ENCODE measurements around the gene YOD1. TPM values are rescaled to one million over a fixed set of nuclear protein-coding genes. Genes with fewer than 3 reads are reported as not detected.

Gene YOD1
- total and polyA plus RNA-seq, 2 donors (not counting 3 experiments of a cell fraction or from before 2014, with no cell fraction given) = 1.2 to 5.9 TPM

GRCh38 chr1:207084701-207085180, 33.7 kb upstream of the YOD1 start:
- TF ChIP-seq MAX (IDR thresholded peaks at IDR 0.05; ENCODE audit: insufficient read depth, insufficient read length) = no peak
- TF ChIP-seq GATA2 (IDR thresholded peaks at IDR 0.05; ENCODE audit: insufficient read depth, insufficient read length, low read depth, low read length) = no peak
- TF ChIP-seq MYC (IDR thresholded peaks at IDR 0.05; ENCODE audit: low read depth, low read length) = no peak
- TF ChIP-seq POLR2AphosphoS5 (IDR thresholded peaks at IDR 0.05; ENCODE audit: insufficient read depth, low read depth, low read length) = no peak
- TF ChIP-seq, protein P1, sequence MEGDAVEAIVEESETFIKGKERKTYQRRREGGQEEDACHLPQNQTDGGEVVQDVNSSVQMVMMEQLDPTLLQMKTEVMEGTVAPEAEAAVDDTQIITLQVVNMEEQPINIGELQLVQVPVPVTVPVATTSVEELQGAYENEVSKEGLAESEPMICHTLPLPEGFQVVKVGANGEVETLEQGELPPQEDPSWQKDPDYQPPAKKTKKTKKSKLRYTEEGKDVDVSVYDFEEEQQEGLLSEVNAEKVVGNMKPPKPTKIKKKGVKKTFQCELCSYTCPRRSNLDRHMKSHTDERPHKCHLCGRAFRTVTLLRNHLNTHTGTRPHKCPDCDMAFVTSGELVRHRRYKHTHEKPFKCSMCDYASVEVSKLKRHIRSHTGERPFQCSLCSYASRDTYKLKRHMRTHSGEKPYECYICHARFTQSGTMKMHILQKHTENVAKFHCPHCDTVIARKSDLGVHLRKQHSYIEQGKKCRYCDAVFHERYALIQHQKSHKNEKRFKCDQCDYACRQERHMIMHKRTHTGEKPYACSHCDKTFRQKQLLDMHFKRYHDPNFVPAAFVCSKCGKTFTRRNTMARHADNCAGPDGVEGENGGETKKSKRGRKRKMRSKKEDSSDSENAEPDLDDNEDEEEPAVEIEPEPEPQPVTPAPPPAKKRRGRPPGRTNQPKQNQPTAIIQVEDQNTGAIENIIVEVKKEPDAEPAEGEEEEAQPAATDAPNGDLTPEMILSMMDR (IDR thresholded peaks at IDR 0.05; ENCODE audit: extremely low read depth in 1 of 2, insufficient read depth in 1 of 2, low read depth in 1 of 2, low read length in 2 of 2) = peak; percentile 39 to 63
- TF ChIP-seq POLR2A (IDR thresholded peaks at IDR 0.05; ENCODE audit: low read depth, low read length) = no peak
- no peak for TF ChIP-seq FOS (IDR thresholded peaks at IDR 0.05; ENCODE audit: borderline replicate concordance, insufficient read depth, low read length)
- no peak for TF ChIP-seq EZH2 (IDR thresholded peaks at IDR 0.05; ENCODE audit: borderline replicate concordance, low read depth, low read length, severe bottlenecking)
- no peak for TF ChIP-seq JUN (IDR thresholded peaks at IDR 0.05; ENCODE audit: borderline replicate concordance, insufficient read depth, insufficient read length, low read depth)
- H3K9me3 ChIP-seq (replicated peaks; ENCODE audit: control insufficient read depth, insufficient read depth, low read length) = no peaks in the 10 kb centered on the region
- intact Hi-C loops (cut with micrococcal nuclease) = loop anchor here (1.0 kb wide), 5 partner anchors 121 to 415 kb away; partner anchors contain the start of gene CD55
- no peaks in the 10 kb centered on the region for H3K4me1 ChIP-seq (ENCODE audit: control insufficient read depth, extremely low read depth, insufficient read depth, low read length)
- H3K27me3 ChIP-seq (ENCODE audit: control insufficient read depth in 2 of 2, insufficient read depth in 2 of 2, low read length in 2 of 2) = peaks cover 2 to 3% of the 10 kb centered on the region in 2 experiments
- H3K4me2 ChIP-seq (ENCODE audit: insufficient read depth, low read length) = no peak overlapping the region
- H3K4me3 ChIP-seq (replicated peaks in 1 of 3; ENCODE audit: insufficient read depth in 1 of 3, low read depth in 1 of 3, low read length in 3 of 3) = no peak overlapping the region
- H3K79me2 ChIP-seq (ENCODE audit: control insufficient read depth, insufficient read depth, low read length) = no peaks in the 10 kb centered on the region
- H3K9ac ChIP-seq (replicated peaks; ENCODE audit: extremely low read depth, insufficient read depth, low read length) = no peak overlapping the region
- H3K27ac ChIP-seq (ENCODE audit: insufficient read depth, low read depth, low read length) = no peak overlapping the region
- no peaks in the 10 kb centered on the region for H4K20me1 ChIP-seq (replicated peaks; ENCODE audit: control insufficient read depth, extremely low read depth, insufficient read depth, low read length)
- ChIA-PET CTCF (interaction anchor here (0.6 to 5.0 kb wide), 33 partner anchors 10 to 418 kb away, joined by 3 to 181 read pairs (median 4); partner anchors contain the start of genes CD55, CR1 and PFKFB2), POLR2A (no interaction called here)
- BruUV-seq (replicated peaks) = no TSS peak
- peak; percentile 75 for DNase-seq (ENCODE audit: low read depth, low spot score)
- peak; percentile 72 for FAIRE-seq
- dilution Hi-C loops (cut with MboI; ENCODE audit: extremely low pct_ligation_motif_present, low sequenced_read_pairs) = no loop called here
- no peak overlapping the region for H2AFZ ChIP-seq (ENCODE audit: low read depth, low read length)
- no peaks in the 10 kb centered on the region for H3K9me1 ChIP-seq (replicated peaks; ENCODE audit: control insufficient read depth, extremely low read depth, insufficient read depth, low read length)
- no peaks in the 10 kb centered on the region for H3K36me3 ChIP-seq (ENCODE audit: control insufficient read depth in 2 of 2, extremely low read depth in 1 of 2, insufficient read depth in 2 of 2, low read length in 2 of 2)
